ENCODE measurements around the gene MTMR1. TPM values are rescaled to one million over a fixed set of nuclear protein-coding genes. Genes with fewer than 3 reads are reported as not detected.

MTMR1 gene
- total RNA-seq, 4 donors from 2014 or later: 8.3 to 11.5 (median 11.0) TPM

- Histone ChIP-seq H3K36me3 (no peaks in the 10 kb centered on the region), H3K9me3 (no peaks in the 10 kb centered on the region), H3K4me3 (no peak overlapping the region), H3K27me3 (no peaks in the 10 kb centered on the region), H3K27ac (peak overlapping the region in 2 of 4 donors; percentile 79 to 88), H3K4me1 (peaks cover 0 to 4% (median 2%) of the 10 kb centered on the region in 4 donors)
- DNase-seq (ENCODE audit: low spot score in 2 of 2): no peak
- TF ChIP-seq POLR2A (IDR thresholded peaks at IDR 0.05): no peak
- no peak for TF ChIP-seq CTCF (IDR thresholded peaks at IDR 0.05)
- no peak for TF ChIP-seq EP300 (IDR thresholded peaks at IDR 0.05)
- WGBS, 2 donors: 60 to 76% methylated on average over 8 of the region's 8 CpGs
Observed at GRCh38 chrX:150694738-150695410, 1.7 kb downstream of the MTMR1 start.

- no peak overlapping the region for H3K27ac ChIP-seq
- no peak overlapping the region for H3K4me3 ChIP-seq
- WGBS, 2 donors: 80 to 88% methylated on average over 1 of the region's 1 CpG
Observed at GRCh38 chrX:150696331-150696730, 3.1 kb downstream of the MTMR1 start.

GRCh38 chrX:150696866-150697265 is 3.7 kb downstream of the MTMR1 start:
- no peaks in the 10 kb centered on the region for H3K9me3 ChIP-seq
- DNase-seq (ENCODE audit: low spot score in 2 of 2): no peak
- H3K4me1 ChIP-seq: peaks cover 0 to 4% (median 2%) of the 10 kb centered on the region in 4 donors
- H3K27me3 ChIP-seq: no peaks in the 10 kb centered on the region
- TF ChIP-seq EP300 (IDR thresholded peaks at IDR 0.05) (no peak), CTCF (IDR thresholded peaks at IDR 0.05) (no peak), POLR2A (IDR thresholded peaks at IDR 0.05) (no peak)
- 60 to 79% methylated on average over 4 of the region's 4 CpGs for WGBS, 2 donors
- no peak overlapping the region for H3K27ac ChIP-seq
- H3K36me3 ChIP-seq: no peaks in the 10 kb centered on the region
- H3K4me3 ChIP-seq: no peak overlapping the region

More at GRCh38 chrX:150696331-150696730, 3.1 kb downstream of the MTMR1 start:
- Histone ChIP-seq H3K9me3 (no peaks in the 10 kb centered on the region), H3K36me3 (no peaks in the 10 kb centered on the region), H3K4me1 (peaks cover 0 to 4% (median 2%) of the 10 kb centered on the region in 4 donors), H3K27me3 (no peaks in the 10 kb centered on the region)
- no peak for DNase-seq (ENCODE audit: low spot score in 2 of 2)
- no peak for TF ChIP-seq POLR2A (IDR thresholded peaks at IDR 0.05)
- no peak for TF ChIP-seq CTCF (IDR thresholded peaks at IDR 0.05)
- TF ChIP-seq EP300 (IDR thresholded peaks at IDR 0.05): no peak

- Histone ChIP-seq H3K36me3 (no peaks in the 10 kb centered on the region), H3K4me1 (peaks cover 0 to 3% (median 0%) of the 10 kb centered on the region in 4 donors), H3K27me3 (no peaks in the 10 kb centered on the region), H3K4me3 (no peak overlapping the region), H3K27ac (no peak overlapping the region), H3K9me3 (no peaks in the 10 kb centered on the region)
- TF ChIP-seq CTCF (IDR thresholded peaks at IDR 0.05) (no peak), POLR2A (IDR thresholded peaks at IDR 0.05) (no peak), EP300 (IDR thresholded peaks at IDR 0.05) (no peak)
- no peak for DNase-seq (ENCODE audit: low spot score in 2 of 2)
- 79 to 94% methylated on average over 7 of the region's 7 CpGs for WGBS, 2 donors
Observed at GRCh38 chrX:150697641-150698040, 4.4 kb downstream of the MTMR1 start.

- WGBS, 2 donors: 53 to 55% methylated on average over 2 of the region's 2 CpGs
- H3K27ac ChIP-seq: no peak overlapping the region
- TF ChIP-seq CTCF (IDR thresholded peaks at IDR 0.05): no peak
- no peak for TF ChIP-seq EP300 (IDR thresholded peaks at IDR 0.05)
- no peak for TF ChIP-seq POLR2A (IDR thresholded peaks at IDR 0.05)
Observed at GRCh38 chrX:150698981-150699380, 5.8 kb downstream of the MTMR1 start.

More at GRCh38 chrX:150698981-150699380, 5.8 kb downstream of the MTMR1 start:
- Histone ChIP-seq H3K9me3 (no peaks in the 10 kb centered on the region), H3K36me3 (no peaks in the 10 kb centered on the region), H3K4me3 (no peak overlapping the region), H3K27me3 (no peaks in the 10 kb centered on the region), H3K4me1 (peaks cover 0 to 3% (median 0%) of the 10 kb centered on the region in 4 donors)
- DNase-seq (ENCODE audit: low spot score in 2 of 2): no peak

Measured in tibial nerve (tissue), 4 donors.